SJCRH30 (cell line): ENCODE results near the gene ANKMY2. TPM values are rescaled to one million over a fixed set of nuclear protein-coding genes. Genes with fewer than 3 reads are reported as not detected.

ENCODE experiments used
- DNase-seq, 2 experiments: peaks; one replicate each; pipeline ENCODE4 v3.0.0-alpha.2; 2015 to 2020
- H3K27ac ChIP-seq: fragments of 250-450 bp; sonication (Bioruptor Pico); 2 replicates; pipeline ENCODE4 v1.5.1; 2020; ENCODE audit warnings: mild to moderate bottlenecking, moderate library complexity
- H3K27me3 ChIP-seq: fragments of 250-450 bp; sonication (Bioruptor Pico); 2 replicates; pipeline ENCODE4 v1.5.1; 2020; ENCODE audit warnings: mild to moderate bottlenecking, moderate library complexity
- H3K36me3 ChIP-seq: fragments of 250-450 bp; sonication (Bioruptor Pico); 2 replicates; pipeline ENCODE4 v1.5.1; 2020; ENCODE audit warnings: mild to moderate bottlenecking, moderate library complexity
- H3K4me1 ChIP-seq: fragments of 250-450 bp; sonication (Bioruptor Pico); 2 replicates; pipeline ENCODE4 v1.5.1; 2020; ENCODE audit warnings: mild to moderate bottlenecking, moderate library complexity
- H3K4me3 ChIP-seq: fragments of 250-450 bp; sonication (Bioruptor Pico); 2 replicates; pipeline ENCODE4 v1.5.1; 2020; ENCODE audit warnings: mild to moderate bottlenecking, moderate library complexity
- H3K9me3 ChIP-seq: fragments of 250-450 bp; sonication (Bioruptor Pico); replicated peaks from 2 replicates; pipeline ENCODE4 v1.5.1; 2020; ENCODE audit warnings: mild to moderate bottlenecking, moderate library complexity
- total RNA-seq: library from RNA; depleted of rRNA; stranded (reverse); fragments of >200 nt; shearing (Covaris generic); gene quantifications from 2 replicates; pipeline ENCODE4 v1.2.3, GENCODE V29; 2014; rRNA removed

The ANKMY2 gene
- total RNA-seq, 1 experiment from 2014 or later, result 36.6 TPM

DNA sequence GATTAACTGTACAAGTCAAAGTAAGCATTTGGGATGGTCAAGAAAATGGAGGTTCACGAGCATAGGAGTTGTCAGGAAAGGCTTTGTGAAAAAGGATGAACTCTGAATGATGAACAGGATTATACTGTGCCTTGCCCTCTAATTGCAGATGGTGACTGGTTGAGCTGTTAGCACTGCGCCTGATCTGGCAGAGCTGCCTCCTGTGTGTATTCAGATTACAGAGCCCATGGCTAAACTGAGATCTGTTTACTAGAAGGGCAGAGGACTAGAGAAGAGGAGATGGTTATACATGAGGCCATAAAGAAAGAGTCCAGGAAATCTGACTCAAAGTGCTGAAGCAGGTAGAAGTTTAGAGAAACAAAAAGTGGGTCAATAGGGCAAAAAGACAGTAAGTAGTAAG, 89.2 kb downstream of the ANKMY2 start:
- Histone ChIP-seq H3K4me1 (peaks cover 5% of the 10 kb centered on the region), H3K27me3 (no peaks in the 10 kb centered on the region), H3K27ac (no peak overlapping the region), H3K4me3 (no peak overlapping the region), H3K36me3 (no peaks in the 10 kb centered on the region), H3K9me3 (no peaks in the 10 kb centered on the region; the same call in 1 of the 2 replicates)
- no peak for DNase-seq

DNA sequence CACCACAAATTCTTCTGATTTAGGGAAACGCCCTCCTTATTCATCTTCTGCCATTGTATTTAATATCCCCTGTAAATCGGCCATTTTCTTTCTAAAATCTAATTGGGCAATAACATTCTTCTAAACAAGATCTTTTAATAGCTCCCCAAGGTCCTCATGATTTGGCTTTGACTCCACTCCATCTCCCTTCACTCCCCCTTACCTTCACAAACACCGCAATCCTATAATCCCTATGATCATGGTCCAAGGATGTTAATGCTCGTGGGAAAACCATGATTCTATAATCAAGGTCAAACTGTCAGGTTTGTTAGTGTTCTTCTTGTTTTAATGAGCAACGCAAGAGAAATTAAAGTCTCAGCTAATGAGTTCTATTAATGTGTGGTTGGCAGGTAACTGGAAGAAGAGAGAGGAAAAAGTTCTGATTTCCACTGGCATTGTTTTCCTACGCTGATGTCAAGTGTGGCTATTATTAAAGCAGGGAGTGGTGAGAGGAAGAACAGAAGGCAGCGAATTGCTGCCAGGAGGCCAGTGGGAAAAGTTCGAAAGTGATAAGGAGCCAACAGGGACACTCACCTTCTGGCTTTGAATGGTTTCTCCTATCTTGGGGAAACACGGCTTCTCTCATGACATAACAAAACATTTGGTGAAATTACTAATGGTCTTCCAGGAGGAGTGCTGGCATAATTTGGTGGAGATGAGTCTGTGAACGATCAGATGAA, 90.9 kb downstream of the ANKMY2 start:
- no peak for DNase-seq
- no peaks in the 10 kb centered on the region for H3K27me3 ChIP-seq
- H3K4me1 ChIP-seq, result no peaks in the 10 kb centered on the region
- no peaks in the 10 kb centered on the region for H3K36me3 ChIP-seq
- no peaks in the 10 kb centered on the region; the same call in 1 of the 2 replicates for H3K9me3 ChIP-seq
- no peak overlapping the region for H3K4me3 ChIP-seq
- H3K27ac ChIP-seq, result no peak overlapping the region

DNA sequence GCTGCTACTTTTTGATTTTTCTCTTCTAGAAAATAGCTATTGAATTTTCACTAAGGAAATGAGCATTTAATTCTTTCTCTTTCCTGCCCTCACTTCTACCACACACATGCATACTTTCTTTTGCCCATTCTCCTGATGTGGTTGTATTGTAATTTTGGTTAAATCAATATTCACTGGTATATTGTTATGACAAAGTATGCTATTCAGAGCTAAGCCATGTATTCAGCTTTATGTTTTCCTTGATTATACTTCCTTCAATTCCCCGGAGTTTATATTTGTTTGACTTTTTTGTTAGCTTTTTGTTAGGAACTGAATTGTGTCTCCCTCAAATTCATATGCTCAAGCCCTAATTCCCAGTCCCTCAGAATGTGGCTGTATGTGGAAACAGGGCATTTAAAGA, 94.9 kb downstream of the ANKMY2 start:
- Histone ChIP-seq H3K27ac (no peak overlapping the region), H3K4me1 (no peaks in the 10 kb centered on the region), H3K27me3 (no peaks in the 10 kb centered on the region), H3K36me3 (no peaks in the 10 kb centered on the region), H3K4me3 (no peak overlapping the region), H3K9me3 (no peaks in the 10 kb centered on the region; the same call in 1 of the 2 replicates)
- no peak for DNase-seq

Other genes with a start within 250 kb of the ANKMY2 start
- 8.8 and 9.3 TPM in 2 replicates for gene CRPPA, start 224.2 kb downstream of the ANKMY2 start, total RNA-seq
- gene SOSTDC1, start 180.0 kb downstream of the ANKMY2 start, total RNA-seq, result 6.2 and 7.3 TPM in 2 replicates
- gene LRRC72, start 118.9 kb downstream of the ANKMY2 start, total RNA-seq, result not detected in 2 replicates
- gene BZW2, start 427 bp upstream of the ANKMY2 start, total RNA-seq, result 148 and 156 TPM in 2 replicates
- gene TSPAN13, start 108.0 kb upstream of the ANKMY2 start, total RNA-seq, result 2.1 and 2.2 TPM in 2 replicates
- not detected in 2 replicates for gene AGR2, start 159.2 kb upstream of the ANKMY2 start, total RNA-seq
- gene AGR3, start 236.2 kb upstream of the ANKMY2 start, total RNA-seq, result not detected in 2 replicates